ENCODE data around the gene KIAA0825.

Gene KIAA0825

GRCh38 chr5:94540856-94541494 is 77.4 kb downstream of the KIAA0825 start:
- H3K9ac ChIP-seq (ENCODE audit: low read depth, low read length) = no peak overlapping the region
- H3K36me3 ChIP-seq (ENCODE audit: control insufficient read depth, insufficient read depth, low read length) = no peaks in the 10 kb centered on the region
- no peaks in the 10 kb centered on the region for H3K4me1 ChIP-seq (ENCODE audit: control insufficient read depth, insufficient read depth, low read length)
- H3K9me3 ChIP-seq (ENCODE audit: control insufficient read depth, insufficient read depth, low read length) = peaks cover 43% of the 10 kb centered on the region
- H3K27me3 ChIP-seq (ENCODE audit: control insufficient read depth, insufficient read depth, low read length) = no peaks in the 10 kb centered on the region
- H3K4me3 ChIP-seq (ENCODE audit: low read depth, low read length) = peak overlapping the region; percentile 8; the same call in 1 of the 2 replicates
- H3K27ac ChIP-seq (ENCODE audit: low read depth, low read length) = no peak overlapping the region

- H3K9ac ChIP-seq (ENCODE audit: low read depth, low read length) = no peak overlapping the region
- H3K9me3 ChIP-seq (ENCODE audit: control insufficient read depth, insufficient read depth, low read length) = peaks cover 43% of the 10 kb centered on the region
- no peaks in the 10 kb centered on the region for H3K4me1 ChIP-seq (ENCODE audit: control insufficient read depth, insufficient read depth, low read length)
- H3K4me3 ChIP-seq (ENCODE audit: low read depth, low read length) = no peak overlapping the region
- no peak overlapping the region for H3K27ac ChIP-seq (ENCODE audit: low read depth, low read length)
- no peaks in the 10 kb centered on the region for H3K36me3 ChIP-seq (ENCODE audit: control insufficient read depth, insufficient read depth, low read length)
- H3K27me3 ChIP-seq (ENCODE audit: control insufficient read depth, insufficient read depth, low read length) = no peaks in the 10 kb centered on the region
Measured at GRCh38 chr5:94538260-94538659, 80.1 kb downstream of the KIAA0825 start.

- Histone ChIP-seq H3K9ac (ENCODE audit: low read depth, low read length) (no peak overlapping the region), H3K9me3 (ENCODE audit: control insufficient read depth, insufficient read depth, low read length) (no peaks in the 10 kb centered on the region), H3K27ac (ENCODE audit: low read depth, low read length) (no peak overlapping the region), H3K27me3 (ENCODE audit: control insufficient read depth, insufficient read depth, low read length) (no peaks in the 10 kb centered on the region), H3K36me3 (ENCODE audit: control insufficient read depth, insufficient read depth, low read length) (no peaks in the 10 kb centered on the region), H3K4me1 (ENCODE audit: control insufficient read depth, insufficient read depth, low read length) (no peaks in the 10 kb centered on the region), H3K4me3 (ENCODE audit: low read depth, low read length) (no peak overlapping the region)
Measured at GRCh38 chr5:94526706-94527105, 91.7 kb downstream of the KIAA0825 start.

- Histone ChIP-seq H3K9ac (ENCODE audit: low read depth, low read length) (no peak overlapping the region), H3K4me3 (ENCODE audit: low read depth, low read length) (no peak overlapping the region), H3K36me3 (ENCODE audit: control insufficient read depth, insufficient read depth, low read length) (no peaks in the 10 kb centered on the region), H3K9me3 (ENCODE audit: control insufficient read depth, insufficient read depth, low read length) (no peaks in the 10 kb centered on the region), H3K27ac (ENCODE audit: low read depth, low read length) (no peak overlapping the region), H3K4me1 (ENCODE audit: control insufficient read depth, insufficient read depth, low read length) (no peaks in the 10 kb centered on the region), H3K27me3 (ENCODE audit: control insufficient read depth, insufficient read depth, low read length) (no peaks in the 10 kb centered on the region)
Measured at GRCh38 chr5:94524841-94525697, 93.3 kb downstream of the KIAA0825 start.

GRCh38 chr5:94523018-94523417 is 95.4 kb downstream of the KIAA0825 start:
- H3K27me3 ChIP-seq (ENCODE audit: control insufficient read depth, insufficient read depth, low read length) = no peaks in the 10 kb centered on the region
- H3K36me3 ChIP-seq (ENCODE audit: control insufficient read depth, insufficient read depth, low read length) = no peaks in the 10 kb centered on the region
- no peaks in the 10 kb centered on the region for H3K4me1 ChIP-seq (ENCODE audit: control insufficient read depth, insufficient read depth, low read length)
- no peaks in the 10 kb centered on the region for H3K9me3 ChIP-seq (ENCODE audit: control insufficient read depth, insufficient read depth, low read length)
- H3K9ac ChIP-seq (ENCODE audit: low read depth, low read length) = no peak overlapping the region
- H3K4me3 ChIP-seq (ENCODE audit: low read depth, low read length) = no peak overlapping the region
- no peak overlapping the region for H3K27ac ChIP-seq (ENCODE audit: low read depth, low read length)

GRCh38 chr5:94522117-94522516 is 96.3 kb downstream of the KIAA0825 start:
- Histone ChIP-seq H3K9me3 (ENCODE audit: control insufficient read depth, insufficient read depth, low read length) (no peaks in the 10 kb centered on the region), H3K27ac (ENCODE audit: low read depth, low read length) (no peak overlapping the region), H3K4me3 (ENCODE audit: low read depth, low read length) (no peak overlapping the region), H3K27me3 (ENCODE audit: control insufficient read depth, insufficient read depth, low read length) (no peaks in the 10 kb centered on the region), H3K36me3 (ENCODE audit: control insufficient read depth, insufficient read depth, low read length) (no peaks in the 10 kb centered on the region), H3K4me1 (ENCODE audit: control insufficient read depth, insufficient read depth, low read length) (no peaks in the 10 kb centered on the region), H3K9ac (ENCODE audit: low read depth, low read length) (no peak overlapping the region)

- no peaks in the 10 kb centered on the region for H3K4me1 ChIP-seq (ENCODE audit: control insufficient read depth, insufficient read depth, low read length)
- H3K27ac ChIP-seq (ENCODE audit: low read depth, low read length) = no peak overlapping the region
- no peaks in the 10 kb centered on the region for H3K9me3 ChIP-seq (ENCODE audit: control insufficient read depth, insufficient read depth, low read length)
- H3K36me3 ChIP-seq (ENCODE audit: control insufficient read depth, insufficient read depth, low read length) = no peaks in the 10 kb centered on the region
- no peak overlapping the region for H3K9ac ChIP-seq (ENCODE audit: low read depth, low read length)
- H3K27me3 ChIP-seq (ENCODE audit: control insufficient read depth, insufficient read depth, low read length) = no peaks in the 10 kb centered on the region
- no peak overlapping the region for H3K4me3 ChIP-seq (ENCODE audit: low read depth, low read length)
Measured at GRCh38 chr5:94517490-94518488, 100.6 kb downstream of the KIAA0825 start.

- Histone ChIP-seq H3K27ac (ENCODE audit: low read depth, low read length) (no peak overlapping the region), H3K4me1 (ENCODE audit: control insufficient read depth, insufficient read depth, low read length) (no peaks in the 10 kb centered on the region), H3K9ac (ENCODE audit: low read depth, low read length) (no peak overlapping the region), H3K27me3 (ENCODE audit: control insufficient read depth, insufficient read depth, low read length) (no peaks in the 10 kb centered on the region), H3K36me3 (ENCODE audit: control insufficient read depth, insufficient read depth, low read length) (no peaks in the 10 kb centered on the region), H3K4me3 (ENCODE audit: low read depth, low read length) (no peak overlapping the region), H3K9me3 (ENCODE audit: control insufficient read depth, insufficient read depth, low read length) (no peaks in the 10 kb centered on the region)
Measured at GRCh38 chr5:94516148-94516547, 102.3 kb downstream of the KIAA0825 start.

- Histone ChIP-seq H3K4me3 (ENCODE audit: low read depth, low read length) (no peak overlapping the region), H3K9me3 (ENCODE audit: control insufficient read depth, insufficient read depth, low read length) (no peaks in the 10 kb centered on the region), H3K27me3 (ENCODE audit: control insufficient read depth, insufficient read depth, low read length) (no peaks in the 10 kb centered on the region), H3K9ac (ENCODE audit: low read depth, low read length) (no peak overlapping the region), H3K27ac (ENCODE audit: low read depth, low read length) (no peak overlapping the region), H3K36me3 (ENCODE audit: control insufficient read depth, insufficient read depth, low read length) (no peaks in the 10 kb centered on the region), H3K4me1 (ENCODE audit: control insufficient read depth, insufficient read depth, low read length) (peaks cover 6% of the 10 kb centered on the region; the same call in 1 of the 2 replicates)
Measured at GRCh38 chr5:94508461-94509148, 109.8 kb downstream of the KIAA0825 start.

- Histone ChIP-seq H3K9me3 (ENCODE audit: control insufficient read depth, insufficient read depth, low read length) (no peaks in the 10 kb centered on the region), H3K4me1 (ENCODE audit: control insufficient read depth, insufficient read depth, low read length) (peaks cover 6% of the 10 kb centered on the region; the same call in 1 of the 2 replicates), H3K27ac (ENCODE audit: low read depth, low read length) (no peak overlapping the region), H3K4me3 (ENCODE audit: low read depth, low read length) (no peak overlapping the region), H3K27me3 (ENCODE audit: control insufficient read depth, insufficient read depth, low read length) (no peaks in the 10 kb centered on the region), H3K9ac (ENCODE audit: low read depth, low read length) (no peak overlapping the region), H3K36me3 (ENCODE audit: control insufficient read depth, insufficient read depth, low read length) (no peaks in the 10 kb centered on the region)
Measured at GRCh38 chr5:94505327-94506068, 112.9 kb downstream of the KIAA0825 start.

All from HUES48 (cell line).